Neural cell (in vitro differentiated cells): ENCODE results near the gene RAPGEF5. TPM values are rescaled to one million over a fixed set of nuclear protein-coding genes. Genes with fewer than 3 reads are reported as not detected.

Experiments
- H2AFZ ChIP-seq: fragments of 200-600, 300-800 bp; sonication (generic), shearing (Covaris generic); 2 replicates; pipeline ENCODE4 v1.6.0; 2014; ENCODE audit warnings: low read depth, mild to moderate bottlenecking, antibody characterized with exemption, low read length, moderate library complexity
- H3F3A ChIP-seq: fragments of 200-600 bp; shearing (Covaris generic); 2 replicates; pipeline ENCODE4 v1.6.1; 2016; ENCODE audit warnings: mild to moderate bottlenecking, moderate library complexity, mixed read lengths, antibody characterized with exemption, low read length; ENCODE audit not compliant: insufficient read depth, poor library complexity, severe bottlenecking
- H3K27ac ChIP-seq: fragments of 200-600, 300-800 bp; sonication (generic), shearing (Covaris generic); 2 replicates; pipeline ENCODE4 v1.5.1; 2014; ENCODE audit warnings: mild to moderate bottlenecking, low read length, moderate library complexity
- H3K27me3 ChIP-seq: fragments of 300-800, 200-600 bp; sonication (generic), shearing (Covaris generic); 2 replicates; pipeline ENCODE4 v1.6.0; 2014; ENCODE audit warnings: mild to moderate bottlenecking, low read depth, low read length, moderate library complexity; ENCODE audit not compliant: insufficient read depth
- H3K36me3 ChIP-seq: fragments of 300-800, 200-600 bp; sonication (generic), shearing (Covaris generic); 2 replicates; pipeline ENCODE4 v1.5.1; 2014; ENCODE audit warnings: mild to moderate bottlenecking, antibody characterized with exemption, low read length, moderate library complexity; ENCODE audit not compliant: insufficient read depth
- H3K4me2 ChIP-seq: fragments of 300-800, 200-600 bp; sonication (generic), shearing (Covaris generic); 2 replicates; pipeline ENCODE4 v1.6.0; 2014; ENCODE audit warnings: mild to moderate bottlenecking, low read length
- H3K4me3 ChIP-seq: fragments of 300-800, 200-600 bp; sonication (generic), shearing (Covaris generic); 2 replicates; pipeline ENCODE4 v1.5.1; 2014; ENCODE audit warnings: mild to moderate bottlenecking, low read length, moderate library complexity
- H3K79me2 ChIP-seq: fragments of 200-600 bp; shearing (Covaris generic); replicated peaks from 2 replicates; pipeline ENCODE4 v1.6.0; 2014; ENCODE audit warnings: mild to moderate bottlenecking, low read length, moderate library complexity; ENCODE audit not compliant: insufficient read depth
- H3K9ac ChIP-seq: fragments of 300-800, 200-600 bp; sonication (generic), shearing (Covaris generic); 2 replicates; pipeline ENCODE4 v1.6.1; 2016; ENCODE audit warnings: mild to moderate bottlenecking, low read length, mixed read lengths
- H3K9me2 ChIP-seq: fragments of 200-600 bp; shearing (Covaris generic); 2 replicates; pipeline ENCODE4 v1.6.1; 2016; ENCODE audit warnings: mild to moderate bottlenecking, low read length, mixed read lengths; ENCODE audit not compliant: insufficient read depth
- H3K9me3 ChIP-seq: fragments of 200-600, 300-800 bp; sonication (generic), shearing (Covaris generic); 2 replicates; pipeline ENCODE4 v1.6.1; 2016; ENCODE audit warnings: mild to moderate bottlenecking, mixed run types, low read length, moderate library complexity, mixed read lengths
- H4K20me1 ChIP-seq: fragments of 200-600 bp; shearing (Covaris generic); 2 replicates; pipeline ENCODE4 v1.6.1; 2016; ENCODE audit warnings: mild to moderate bottlenecking, mixed run types; ENCODE audit not compliant: insufficient read depth
- CTCF ChIP-seq: fragments of 450-650 bp; IDR thresholded peaks from 2 replicates; pipeline ENCODE4 v1.5.1; 2014; ENCODE audit warnings: antibody characterized with exemption, mild to moderate bottlenecking, moderate library complexity; ENCODE audit not compliant: poor library complexity, severe bottlenecking
- EP300 ChIP-seq: fragments of 450-650 bp; conservative IDR thresholded peaks from 2 replicates; pipeline ENCODE4 v1.6.1; 2014; ENCODE audit warnings: antibody characterized with exemption, mild to moderate bottlenecking, moderate library complexity; ENCODE audit not compliant: poor library complexity, severe bottlenecking
- EZH2 ChIP-seq: fragments of 200-600, 300-800 bp; shearing (Covaris generic), sonication (generic); IDR thresholded peaks from 2 replicates; pipeline ENCODE4 v1.6.1; 2014; ENCODE audit warnings: antibody characterized with exemption, low read length, borderline replicate concordance, mild to moderate bottlenecking; ENCODE audit not compliant: insufficient read depth, poor library complexity, severe bottlenecking
- MXI1 ChIP-seq: fragments of 450-650 bp; conservative IDR thresholded peaks from 2 replicates; pipeline ENCODE4 v1.6.1; 2014; ENCODE audit warnings: antibody characterized with exemption, mild to moderate bottlenecking; ENCODE audit not compliant: poor library complexity, severe bottlenecking
- POLR2AphosphoS5 ChIP-seq: IDR thresholded peaks from 2 replicates; pipeline ENCODE4 v1.6.1; 2012
- RAD21 ChIP-seq: fragments of 450-650 bp; conservative IDR thresholded peaks from 2 replicates; pipeline ENCODE4 v1.6.1; 2014; ENCODE audit warnings: antibody characterized with exemption, mild to moderate bottlenecking, moderate library complexity
- REST ChIP-seq: IDR thresholded peaks from 2 replicates; pipeline ENCODE4 v1.6.1; 2012; ENCODE audit warnings: borderline replicate concordance
- SMC3 ChIP-seq: fragments of 450-650 bp; conservative IDR thresholded peaks from 2 replicates; pipeline ENCODE4 v1.6.1; 2014; ENCODE audit warnings: antibody characterized with exemption, mild to moderate bottlenecking, moderate library complexity; ENCODE audit not compliant: poor library complexity
- TAF1 ChIP-seq: IDR thresholded peaks from 2 replicates; pipeline ENCODE4 v1.6.1; 2012; ENCODE audit warnings: low read depth
- polyA plus RNA-seq: library from polyadenylated mRNA; depleted of rRNA; stranded (reverse); fragments of >200 nt; gene quantifications from 2 replicates; pipeline ENCODE4 v1.2.3, GENCODE V29; 2014

The RAPGEF5 gene
- polyA plus RNA-seq, 1 donor from 2014 or later: 48.0 TPM

DNA sequence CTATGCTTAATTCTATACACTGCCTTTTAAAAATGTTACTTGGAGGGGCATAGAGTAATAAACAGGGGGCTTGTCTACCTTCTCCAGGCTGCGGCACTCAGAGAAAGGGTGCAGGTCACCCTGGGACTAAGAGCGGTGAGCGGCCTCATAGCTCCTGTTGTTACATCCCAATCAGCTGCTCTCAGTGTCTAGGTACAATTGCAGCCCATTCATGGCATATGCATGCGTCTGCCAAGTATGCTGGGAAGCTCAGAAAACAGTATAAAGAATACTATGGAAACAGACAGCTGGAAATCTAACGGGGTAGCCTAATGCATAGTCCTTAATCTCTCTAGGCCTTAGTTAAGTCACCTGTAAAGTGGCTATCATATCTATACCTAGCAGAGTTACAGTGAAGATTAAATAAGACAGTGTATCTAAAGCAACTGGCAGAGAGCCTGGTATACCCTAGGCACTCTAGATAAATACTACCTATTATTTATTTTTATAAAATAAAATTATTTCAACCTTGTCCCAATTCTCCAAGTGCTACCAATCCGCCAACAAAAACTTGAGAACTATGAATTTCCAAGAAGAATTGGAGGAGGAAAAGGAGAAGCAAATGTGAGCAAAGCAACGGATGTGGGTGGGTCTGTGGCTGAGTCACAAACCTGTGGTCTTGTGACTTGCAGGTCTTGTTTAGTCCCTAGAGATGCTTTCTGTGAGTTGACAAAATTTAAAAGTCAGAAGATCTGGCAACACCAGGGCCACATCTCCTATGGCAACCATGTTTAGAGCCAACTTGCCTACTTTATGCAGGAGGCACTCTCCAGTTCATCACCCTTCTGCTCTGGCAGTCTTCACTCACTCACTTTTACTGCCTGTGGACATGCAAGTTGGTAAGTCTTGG lies 183.0 kb downstream of the RAPGEF5 start:
- H3K9ac ChIP-seq: no peak overlapping the region
- H2AFZ ChIP-seq: no peak overlapping the region
- no peak overlapping the region for H3K27ac ChIP-seq
- H3K79me2 ChIP-seq: peaks cover 50% of the 10 kb centered on the region
- TF ChIP-seq EZH2 (no peak), MXI1 (no peak), SMC3 (no peak), RAD21 (no peak), CTCF (no peak), REST (no peak), EP300 (no peak), POLR2AphosphoS5 (no peak), TAF1 (no peak)
- H3K4me3 ChIP-seq: no peak overlapping the region
- H3K4me2 ChIP-seq: no peak overlapping the region
- H4K20me1 ChIP-seq: no peaks in the 10 kb centered on the region
- H3K9me3 ChIP-seq: no peaks in the 10 kb centered on the region
- no peaks in the 10 kb centered on the region for H3K36me3 ChIP-seq
- no peaks in the 10 kb centered on the region for H3F3A ChIP-seq
- H3K27me3 ChIP-seq: no peaks in the 10 kb centered on the region
- no peaks in the 10 kb centered on the region for H3K9me2 ChIP-seq

GRCh38 chr7:22168129-22168634 lies 188.8 kb downstream of the RAPGEF5 start:
- H2AFZ ChIP-seq: no peak overlapping the region
- H3K9ac ChIP-seq: no peak overlapping the region
- H3K4me3 ChIP-seq: no peak overlapping the region
- H3K36me3 ChIP-seq: peaks cover 7% of the 10 kb centered on the region
- no peaks in the 10 kb centered on the region for H3K9me3 ChIP-seq
- H3K27me3 ChIP-seq: no peaks in the 10 kb centered on the region
- H3K79me2 ChIP-seq: peaks cover 22% of the 10 kb centered on the region
- no peaks in the 10 kb centered on the region for H4K20me1 ChIP-seq
- no peaks in the 10 kb centered on the region for H3K9me2 ChIP-seq
- no peaks in the 10 kb centered on the region for H3F3A ChIP-seq
- no peak overlapping the region for H3K27ac ChIP-seq
- no peak for TF ChIP-seq REST
- no peak for TF ChIP-seq EZH2
- no peak for TF ChIP-seq POLR2AphosphoS5
- no peak for TF ChIP-seq RAD21
- no peak for TF ChIP-seq EP300
- no peak for TF ChIP-seq CTCF
- H3K4me2 ChIP-seq: no peak overlapping the region
